ENCODE results near the gene ACTG1.

ACTG1 gene

GRCh38 chr17:81544281-81544974 is 31.8 kb upstream of the ACTG1 start:
- no peak for DNase-seq

GRCh38 chr17:81543756-81544155 is 31.2 kb upstream of the ACTG1 start:
- DNase-seq = no peak

GRCh38 chr17:81543339-81543675 is 30.7 kb upstream of the ACTG1 start:
- no peak for DNase-seq

GRCh38 chr17:81542431-81543338 is 30.1 kb upstream of the ACTG1 start:
- DNase-seq = no peak

- no peak for DNase-seq
These were observed 28.5 kb upstream of the ACTG1 start for GRCh38 chr17:81541123-81541522.

- DNase-seq = no peak
These were observed 28.1 kb upstream of the ACTG1 start for GRCh38 chr17:81540676-81541027.

- DNase-seq = no peak
These were observed 27.5 kb upstream of the ACTG1 start for GRCh38 chr17:81539961-81540675.

GRCh38 chr17:81539571-81539900 is 26.9 kb upstream of the ACTG1 start:
- no peak for DNase-seq

- DNase-seq = no peak
These were observed 26.3 kb upstream of the ACTG1 start for GRCh38 chr17:81538651-81539570.

- DNase-seq = no peak
These were observed 25.4 kb upstream of the ACTG1 start for GRCh38 chr17:81537856-81538555.

GRCh38 chr17:81537343-81537855 is 24.8 kb upstream of the ACTG1 start:
- DNase-seq = peak; percentile 45

GRCh38 chr17:81536299-81537290 is 24.0 kb upstream of the ACTG1 start:
- DNase-seq = no peak

GRCh38 chr17:81535480-81536298 is 23.1 kb upstream of the ACTG1 start:
- no peak for DNase-seq

GRCh38 chr17:81535007-81535328 is 22.4 kb upstream of the ACTG1 start:
- DNase-seq = no peak

- no peak for DNase-seq
These were observed 21.8 kb upstream of the ACTG1 start for GRCh38 chr17:81534157-81535006.

GRCh38 chr17:81533339-81534141 is 20.9 kb upstream of the ACTG1 start:
- DNase-seq = no peak

GRCh38 chr17:81532490-81533287 is 20.1 kb upstream of the ACTG1 start:
- DNase-seq = no peak

Measured in activated naive CD4-positive, alpha-beta T cell treated with anti-CD3 and anti-CD28 coated beads, Interleukin-2, amount 50 U/mL, for 16 hours (primary cell).